HepG2 (cell line): ENCODE data around the gene NREP. TPM values are rescaled to one million over a fixed set of nuclear protein-coding genes. Genes with fewer than 3 reads are reported as not detected.

ENCODE experiments used
- ARID5B ChIP-seq: IDR thresholded peaks from 2 replicates; pipeline ENCODE4 v1.4.0; 2020; ENCODE audit warnings: mild to moderate bottlenecking, missing genetic modification reagents
- ARNTL ChIP-seq: sonication (generic); formaldehyde crosslinking; IDR thresholded peaks from 2 replicates; pipeline ENCODE4 v1.4.0; 2020; ENCODE audit warnings: mild to moderate bottlenecking, missing genetic modification reagents
- CCDC6 ChIP-seq: sonication (generic); formaldehyde crosslinking; IDR thresholded peaks from 2 replicates; pipeline ENCODE4 v1.8.1; 2022; ENCODE audit warnings: mild to moderate bottlenecking, missing genetic modification reagents, moderate library complexity
- GTF3A ChIP-seq: sonication (generic); formaldehyde crosslinking; conservative IDR thresholded peaks from 2 replicates; pipeline ENCODE4 v1.4.0; 2020; ENCODE audit warnings: mild to moderate bottlenecking, missing genetic modification reagents
- HDAC1 ChIP-seq: sonication (generic); formaldehyde crosslinking; IDR thresholded peaks from 2 replicates; pipeline ENCODE4 v1.5.1; 2020; ENCODE audit warnings: mild to moderate bottlenecking, missing genetic modification reagents
- MED8 ChIP-seq: sonication (generic); formaldehyde crosslinking; IDR thresholded peaks from 2 replicates; pipeline ENCODE4 v1.8.1; 2023; ENCODE audit warnings: mild to moderate bottlenecking, missing genetic modification reagents; ENCODE audit not compliant: insufficient replicate concordance
- NCOR1 ChIP-seq: fragments of 200-600 bp; sonication (generic); IDR thresholded peaks from 2 replicates; pipeline ENCODE4 v1.7.0; 2017; ENCODE audit warnings: antibody characterized with exemption, low read length, borderline replicate concordance
- SMAD1 ChIP-seq: sonication (generic); formaldehyde crosslinking; IDR thresholded peaks from 2 replicates; pipeline ENCODE4 v1.4.0; 2020; ENCODE audit warnings: missing genetic modification reagents, low read depth, mild to moderate bottlenecking, borderline replicate concordance
- SSRP1 ChIP-seq: IDR thresholded peaks from 2 replicates; pipeline ENCODE4 v1.6.1; 2016; ENCODE audit warnings: control low read depth
- TCF12 ChIP-seq, 2 experiments: fragments of 450-650 bp in 1 of 2; sonication (generic) in 1 of 2; formaldehyde crosslinking in 1 of 2; IDR thresholded peaks; 2 replicates each; pipeline versions ENCODE4 v1.6.1 to v1.8.0; 2017 to 2022; ENCODE audit warnings: antibody characterized with exemption in 1 of 2, mild to moderate bottlenecking in 1 of 2, missing genetic modification reagents in 1 of 2, moderate library complexity in 1 of 2
- ZEB1 ChIP-seq: IDR thresholded peaks from 2 replicates; pipeline ENCODE4 v1.6.1; 2012; ENCODE audit warnings: mild to moderate bottlenecking, low read depth, inconsistent platforms; ENCODE audit not compliant: insufficient replicate concordance
- ZMAT3 ChIP-seq: sonication (generic); formaldehyde crosslinking; conservative IDR thresholded peaks from 2 replicates; pipeline ENCODE4 v1.7.0; 2021; ENCODE audit warnings: missing genetic modification reagents
- ZNF235 ChIP-seq: sonication (generic); formaldehyde crosslinking; IDR thresholded peaks from 2 replicates; pipeline ENCODE4 v1.8.1; 2023; ENCODE audit warnings: mild to moderate bottlenecking, missing genetic modification reagents, borderline replicate concordance
- ZNF335 ChIP-seq: sonication (generic); formaldehyde crosslinking; IDR thresholded peaks from 2 replicates; pipeline ENCODE4 v1.4.0; 2020; ENCODE audit warnings: missing genetic modification reagents
- ZNF354B ChIP-seq: sonication (generic); formaldehyde crosslinking; IDR thresholded peaks from 2 replicates; pipeline ENCODE4 v1.8.0; 2022; ENCODE audit warnings: mild to moderate bottlenecking, missing genetic modification reagents
- ZNF441 ChIP-seq: sonication (generic); formaldehyde crosslinking; IDR thresholded peaks from 2 replicates; pipeline ENCODE4 v1.7.0; 2021; ENCODE audit warnings: missing genetic modification reagents, borderline replicate concordance
- ZNF629 ChIP-seq: sonication (generic); formaldehyde crosslinking; conservative IDR thresholded peaks from 2 replicates; pipeline ENCODE4 v1.5.0; 2020; ENCODE audit warnings: missing genetic modification reagents
- ZNF644 ChIP-seq: IDR thresholded peaks from 2 replicates; pipeline ENCODE4 v1.6.1; 2016; ENCODE audit warnings: low read depth
- ZNF776 ChIP-seq: sonication (generic); formaldehyde crosslinking; IDR thresholded peaks from 2 replicates; pipeline ENCODE4 v1.4.0; 2020; ENCODE audit warnings: mild to moderate bottlenecking, missing genetic modification reagents
- ZNF883 ChIP-seq: sonication (generic); formaldehyde crosslinking; IDR thresholded peaks from 2 replicates; pipeline ENCODE4 v1.5.1; 2020; ENCODE audit warnings: mild to moderate bottlenecking, missing genetic modification reagents; ENCODE audit errors: not compliant biosample characterization
- polyA plus RNA-seq, 8 experiments: library from polyadenylated mRNA; depleted of rRNA in 3 of 8; stranded (reverse) in 7 of 8; unstranded in 1 of 8; fragments of >200 nt; fragmentation: Illumina TruSeq in 4 of 8; extraction: Trizol in 4 of 8; gene quantifications; 2 replicates each; pipeline versions ENCODE4 v1.2.1 to v1.2.3, GENCODE V29; 2011 to 2016; ENCODE audit warnings: low read depth in 4 of 8, missing spikeins in 1 of 8, mixed read lengths in 1 of 8; ENCODE audit not compliant: insufficient read depth in 1 of 8
- total RNA-seq, 5 experiments: library from RNA; depleted of rRNA; stranded (reverse); fragments of >200 nt; fragmentation: Illumina TruSeq; extraction: Trizol; gene quantifications; 2 replicates each; pipeline ENCODE4 v1.2.3, GENCODE V29; 2016; ENCODE audit warnings: low read depth in 1 of 5
- TF ChIP-seq, protein P1 (sequence below): IDR thresholded peaks from 2 replicates; pipeline ENCODE4 v1.6.1; 2016; ENCODE audit warnings: missing biosample characterization, missing genetic modification reagents, low read depth
- TF ChIP-seq, protein P2 (sequence below): sonication (generic); formaldehyde crosslinking; IDR thresholded peaks from 2 replicates; pipeline ENCODE4 v1.4.0; 2020; ENCODE audit warnings: missing genetic modification reagents

NREP gene
- total and polyA plus RNA-seq, 2 of the 13 experiments (the other 11 are each of a cell fraction or from before 2014, with no cell fraction given): 40.5 to 102 TPM

DNA sequence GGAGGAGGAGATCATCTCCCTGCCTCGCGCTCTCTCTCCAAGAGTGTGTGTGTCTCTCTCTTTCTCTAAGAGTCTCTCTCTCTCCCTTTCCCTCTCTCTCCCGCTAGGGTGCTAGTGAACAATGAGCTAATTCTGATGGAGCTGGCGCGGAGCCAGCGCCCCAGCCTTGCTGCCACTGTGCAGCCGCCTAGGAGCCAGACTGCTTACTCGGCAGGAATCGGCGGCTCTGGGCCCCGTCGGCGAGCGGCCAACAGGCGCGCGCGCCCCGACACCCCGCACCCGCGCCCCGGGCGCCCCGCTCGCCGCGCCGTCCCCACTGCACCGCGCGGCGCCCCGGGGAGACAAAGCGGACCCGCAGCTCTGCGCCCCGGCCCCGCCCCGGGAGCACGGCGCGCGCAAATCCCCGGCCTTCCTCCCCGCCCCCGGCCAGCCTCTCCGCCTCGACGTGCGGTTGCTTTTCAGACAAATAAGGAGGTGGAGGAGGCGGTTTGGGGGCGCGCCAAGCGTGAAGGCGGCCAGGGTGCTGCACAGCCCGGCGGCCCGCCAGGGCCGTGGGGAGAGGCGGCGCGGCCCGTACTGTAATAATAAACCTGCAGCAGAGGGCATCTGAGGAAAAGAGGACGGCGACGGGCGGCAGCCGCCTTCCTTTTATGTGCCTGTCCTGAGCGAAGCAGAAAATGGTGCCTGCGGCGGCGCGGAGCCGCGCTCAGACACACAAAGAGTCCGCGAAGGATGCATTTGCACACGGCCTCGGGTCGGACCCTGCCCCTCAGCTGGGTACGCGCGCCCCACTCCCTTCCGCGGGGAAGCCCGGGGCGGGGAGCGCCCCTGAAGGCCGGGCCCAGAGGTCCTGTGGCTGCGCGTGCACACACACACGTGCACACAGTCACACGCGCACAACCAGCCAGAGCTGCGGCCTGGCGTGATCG lies 625 bp upstream of the NREP start (continued):
- TF ChIP-seq GTF3A: no peak
- TF ChIP-seq, protein P1, sequence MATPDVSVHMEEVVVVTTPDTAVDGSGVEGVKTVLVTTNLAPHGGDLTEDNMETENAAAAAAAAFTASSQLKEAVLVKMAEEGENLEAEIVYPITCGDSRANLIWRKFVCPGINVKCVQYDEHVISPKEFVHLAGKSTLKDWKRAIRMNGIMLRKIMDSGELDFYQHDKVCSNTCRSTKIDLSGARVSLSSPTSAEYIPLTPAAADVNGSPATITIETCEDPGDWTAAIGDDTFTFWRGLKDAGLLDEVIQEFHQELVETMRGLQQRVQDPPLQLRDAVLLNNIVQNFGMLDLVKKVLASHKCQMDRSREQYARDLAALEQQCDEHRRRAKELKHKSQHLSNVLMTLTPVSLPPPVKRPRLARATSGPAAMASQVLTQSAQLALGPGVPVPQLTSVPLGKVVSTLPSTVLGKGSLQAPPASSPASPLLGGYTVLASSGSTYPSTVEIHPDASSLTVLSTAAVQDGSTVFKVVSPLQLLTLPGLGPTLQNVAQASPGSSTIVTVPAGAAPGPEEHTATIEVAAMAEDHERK (CRISPR knock-in tag): no peak
- no peak for TF ChIP-seq SMAD1 (CRISPR knock-in tag)
- no peak for TF ChIP-seq CCDC6
- no peak for TF ChIP-seq ZNF354B (CRISPR knock-in tag)
- TF ChIP-seq ZNF235 (CRISPR knock-in tag): no peak; the same call in 1 of the 2 replicates
- TF ChIP-seq MED8: peak; percentile 62
- TF ChIP-seq HDAC1: peak; percentile 26
- no peak for TF ChIP-seq ZNF644 (CRISPR knock-in tag)
- TF ChIP-seq ARID5B: peak; percentile 63
- TF ChIP-seq ZNF883 (CRISPR knock-in tag): peak; percentile 68
- TF ChIP-seq ZNF776 (CRISPR knock-in tag): no peak
- TF ChIP-seq ZNF441: no peak; the same call in 1 of the 2 replicates
- peak; percentile 62; the same call in 1 of the 2 replicates for TF ChIP-seq SSRP1
- TF ChIP-seq, protein P2, sequence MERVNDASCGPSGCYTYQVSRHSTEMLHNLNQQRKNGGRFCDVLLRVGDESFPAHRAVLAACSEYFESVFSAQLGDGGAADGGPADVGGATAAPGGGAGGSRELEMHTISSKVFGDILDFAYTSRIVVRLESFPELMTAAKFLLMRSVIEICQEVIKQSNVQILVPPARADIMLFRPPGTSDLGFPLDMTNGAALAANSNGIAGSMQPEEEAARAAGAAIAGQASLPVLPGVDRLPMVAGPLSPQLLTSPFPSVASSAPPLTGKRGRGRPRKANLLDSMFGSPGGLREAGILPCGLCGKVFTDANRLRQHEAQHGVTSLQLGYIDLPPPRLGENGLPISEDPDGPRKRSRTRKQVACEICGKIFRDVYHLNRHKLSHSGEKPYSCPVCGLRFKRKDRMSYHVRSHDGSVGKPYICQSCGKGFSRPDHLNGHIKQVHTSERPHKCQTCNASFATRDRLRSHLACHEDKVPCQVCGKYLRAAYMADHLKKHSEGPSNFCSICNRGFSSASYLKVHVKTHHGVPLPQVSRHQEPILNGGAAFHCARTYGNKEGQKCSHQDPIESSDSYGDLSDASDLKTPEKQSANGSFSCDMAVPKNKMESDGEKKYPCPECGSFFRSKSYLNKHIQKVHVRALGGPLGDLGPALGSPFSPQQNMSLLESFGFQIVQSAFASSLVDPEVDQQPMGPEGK (CRISPR knock-in tag): no peak; the same call in none of the 2 replicates
- TF ChIP-seq ZNF629 (CRISPR knock-in tag): no peak
- no peak for TF ChIP-seq ZEB1
- no peak for TF ChIP-seq TCF12 (IDR thresholded peaks at IDR 0.05)
- 0 out of 2 replicates have a peak, but pooled peaks have one; percentile 67 for TF ChIP-seq TCF12 (CRISPR knock-in tag; IDR thresholded peaks at IDR 0.05)
- peak; percentile 93 for TF ChIP-seq ARNTL (CRISPR knock-in tag)
- TF ChIP-seq NCOR1: no peak; the same call in 1 of the 2 replicates
- 0 out of 2 replicates have a peak, but pooled peaks have one; percentile 26 for TF ChIP-seq ZNF335 (CRISPR knock-in tag)
- peak; percentile 53 for TF ChIP-seq ZMAT3 (CRISPR knock-in tag)
